ENCODE results near the gene HAO1. TPM values are rescaled to one million over a fixed set of nuclear protein-coding genes. Genes with fewer than 3 reads are reported as not detected.

Gene HAO1
- total and polyA plus RNA-seq, 2 of the 4 experiments (the other 2 are of a cell fraction): not detected

- Histone ChIP-seq H3K79me1 (ENCODE audit: low read depth in 1 of 2, low read length in 2 of 2) (no peaks in the 10 kb centered on the region), H3K27ac (ENCODE audit: insufficient read depth, low read length) (no peak overlapping the region), H2BK5ac (ENCODE audit: low read depth, low read length, poor library complexity, severe bottlenecking) (no peak overlapping the region), H2AFZ (replicated peaks; ENCODE audit: low read length, poor library complexity) (no peak overlapping the region), H3K23ac (ENCODE audit: low read depth, low read length) (no peak overlapping the region), H4K20me1 (ENCODE audit: insufficient read depth, low read length) (no peaks in the 10 kb centered on the region), H3K18ac (ENCODE audit: low read depth, low read length) (no peak overlapping the region), H3K56ac (ENCODE audit: extremely low read depth, insufficient read depth, low read length) (no peak overlapping the region), H3K27me3 (ENCODE audit: control insufficient read depth, insufficient read depth, low read length) (no peaks in the 10 kb centered on the region; the same call in 1 of the 2 replicates), H4K91ac (ENCODE audit: insufficient read depth, low read depth, low read length) (no peak overlapping the region), H4K8ac (ENCODE audit: low read depth in 2 of 2, low read length in 2 of 2) (no peak overlapping the region), H2AK9ac (replicated peaks; ENCODE audit: low read depth, low read length, poor library complexity) (no peak overlapping the region), H2BK120ac (ENCODE audit: low read depth, low read length) (no peak overlapping the region), H4K5ac (ENCODE audit: low read depth, low read length) (no peak overlapping the region), H3K4me1 (ENCODE audit: control insufficient read depth, insufficient read depth, low read length) (no peaks in the 10 kb centered on the region), H3K9me3 (ENCODE audit: control insufficient read depth, insufficient read depth, low read length) (no peaks in the 10 kb centered on the region), H3K36me3 (ENCODE audit: control insufficient read depth, insufficient read depth, low read length) (no peaks in the 10 kb centered on the region), H3K9ac (ENCODE audit: low read depth, low read length) (no peak overlapping the region), H3K4me3 (ENCODE audit: insufficient read depth, low read depth, low read length) (no peak overlapping the region), H3K4me2 (ENCODE audit: low read depth, low read length) (no peak overlapping the region), H3K4ac (ENCODE audit: low read depth, low read length) (no peak overlapping the region), H3K9me1 (ENCODE audit: insufficient read depth, low read length) (no peaks in the 10 kb centered on the region), H3K14ac (replicated peaks; ENCODE audit: low read depth, low read length) (no peak overlapping the region), H2BK20ac (ENCODE audit: low read depth, low read length) (no peak overlapping the region), H2AK5ac (ENCODE audit: low read depth, low read length) (no peak overlapping the region), H2BK15ac (ENCODE audit: low read depth, low read length) (no peak overlapping the region)
- BruUV-seq (replicated peaks): no TSS peak
- ATAC-seq (ENCODE audit: low read depth) (no peak), DNase-seq (no peak)
- dilution Hi-C loops (cut with HindIII; ENCODE audit: low sequenced_read_pairs, unreplicated experiment): no loop called here
- ChIA-PET POLR2A (ENCODE audit: unreplicated experiment) (no interaction called here), CTCF (interaction anchor here (6.3 kb wide), 1 partner anchor 782 kb away, joined by 73 read pairs; no protein-coding TSS in a partner anchor)
- in situ Hi-C loops (cut with MboI; ENCODE audit: low sequenced_read_pairs): no loop called here
- no CpG with 5 or more reads among the region's 4 CpGs for WGBS, 2 experiments (ENCODE audit: extremely low coverage in 2 of 2, insufficient read length in 1 of 2)
- intact Hi-C loops (cut with micrococcal nuclease): loop anchor here (5.0 to 10.0 kb wide), 3 partner anchors 103 to 595 kb away; no protein-coding TSS in a partner anchor
- TF ChIP-seq MAFK (IDR thresholded peaks at IDR 0.05; ENCODE audit: low read depth, low read length) (no peak), RCOR1 (IDR thresholded peaks at IDR 0.05; ENCODE audit: insufficient replicate concordance, low read length) (no peak), MXI1 (IDR thresholded peaks at IDR 0.05; ENCODE audit: borderline replicate concordance, low read depth, low read length) (no peak), SMC3 (IDR thresholded peaks at IDR 0.05; ENCODE audit: low read depth, low read length) (no peak), MAZ (IDR thresholded peaks at IDR 0.05; ENCODE audit: borderline replicate concordance, low read depth, low read length) (no peak), NFE2L2 (IDR thresholded peaks at IDR 0.05; ENCODE audit: low read depth, low read length) (no peak), ELK1 (IDR thresholded peaks at IDR 0.05; ENCODE audit: borderline replicate concordance, low read depth, low read length) (no peak), RFX5 (IDR thresholded peaks at IDR 0.05; ENCODE audit: low read depth, low read length) (no peak), BHLHE40 (IDR thresholded peaks at IDR 0.05; ENCODE audit: low read depth, low read length) (no peak)
Observed at GRCh38 chr20:7939663-7940062, 595 bp downstream of the HAO1 start.

All from IMR-90 (cell line).